NK-92 treated with Interleukin-12 subunit alpha and Interleukin-12 subunit beta, amount 100 ng/mL, for 24 hours (cell line): ENCODE measurements around the gene ENO4.

ENCODE experiments used
- DNase-seq: peaks from one replicate; lab custom pipeline; 2025; lab: John Stamatoyannopoulos, UW

The ENO4 gene

GRCh38 chr10:116829711-116830110 is 19.6 kb upstream of the ENO4 start:
- no peak for DNase-seq

- no peak for DNase-seq
Measured at GRCh38 chr10:116831086-116831485, 18.2 kb upstream of the ENO4 start.

- DNase-seq = no peak
Measured at GRCh38 chr10:116831790-116832189, 17.5 kb upstream of the ENO4 start.

GRCh38 chr10:116833986-116834985 is 15.0 kb upstream of the ENO4 start:
- DNase-seq = no peak

GRCh38 chr10:116835658-116836057 is 13.6 kb upstream of the ENO4 start:
- no peak for DNase-seq

- DNase-seq = no peak
Measured at GRCh38 chr10:116836083-116836482, 13.2 kb upstream of the ENO4 start.

- DNase-seq = no peak
Measured at GRCh38 chr10:116836902-116837523, 12.3 kb upstream of the ENO4 start.

GRCh38 chr10:116838143-116838725 is 11.1 kb upstream of the ENO4 start:
- no peak for DNase-seq

- DNase-seq = no peak
Measured at GRCh38 chr10:116840389-116841075, 8.8 kb upstream of the ENO4 start.

- DNase-seq = no peak
Measured at GRCh38 chr10:116845823-116846222, 3.5 kb upstream of the ENO4 start.

- DNase-seq = no peak
Measured at GRCh38 chr10:116848032-116848943, 1.0 kb upstream of the ENO4 start.

- no peak for DNase-seq
Measured at GRCh38 chr10:116848944-116849247, 403 bp upstream of the ENO4 start.

- DNase-seq = no peak
Measured at GRCh38 chr10:116850058-116850611, 836 bp downstream of the ENO4 start.

- no peak for DNase-seq
Measured at GRCh38 chr10:116852246-116852645, 2.9 kb downstream of the ENO4 start.

- no peak for DNase-seq
Measured at GRCh38 chr10:116853287-116853686, 4.0 kb downstream of the ENO4 start.

- DNase-seq = no peak
Measured at GRCh38 chr10:116853701-116854100, 4.4 kb downstream of the ENO4 start.

GRCh38 chr10:116857156-116857555 is 7.9 kb downstream of the ENO4 start:
- DNase-seq = no peak

GRCh38 chr10:116861796-116862195 is 12.5 kb downstream of the ENO4 start:
- no peak for DNase-seq

GRCh38 chr10:116864436-116864835 is 15.1 kb downstream of the ENO4 start:
- no peak for DNase-seq

GRCh38 chr10:116866066-116866465 is 16.8 kb downstream of the ENO4 start:
- DNase-seq = no peak

- no peak for DNase-seq
Measured at GRCh38 chr10:116866987-116867595, 17.8 kb downstream of the ENO4 start.
